Measurements from ENCODE around the gene MPZL3.

- no peak for TF ChIP-seq POLR2A (IDR thresholded peaks at IDR 0.05)
- TF ChIP-seq CTCF (IDR thresholded peaks at IDR 0.05) = no peak
Observed at GRCh38 chr11:118214210-118214914, 37.8 kb downstream of the MPZL3 start.
